Measurements from ENCODE around the gene KRTAP12-2. TPM values are rescaled to one million over a fixed set of nuclear protein-coding genes. Genes with fewer than 3 reads are reported as not detected.

The KRTAP12-2 gene
- polyA plus RNA-seq, 1 donor (not counting 4 experiments of a cell fraction or from before 2014, with no cell fraction given) = not detected

- H2AFZ ChIP-seq (ENCODE audit: control insufficient read depth, low read length) = no peak overlapping the region
- DNase-seq (ENCODE audit: low read depth, low spot score) (no peak), FAIRE-seq (no peak)
- H3K36me3 ChIP-seq (ENCODE audit: control insufficient read depth in 2 of 2, extremely low read depth in 1 of 2, insufficient read depth in 2 of 2, low read length in 2 of 2) = no peaks in the 10 kb centered on the region
- peaks cover 19% of the 10 kb centered on the region for H3K27me3 ChIP-seq (ENCODE audit: control insufficient read depth, extremely low read depth, insufficient read depth, low read length)
- H3K9ac ChIP-seq (ENCODE audit: control insufficient read depth, extremely low read depth, insufficient read depth, low read length) = no peak overlapping the region
- H3K4me3 ChIP-seq (ENCODE audit: control insufficient read depth in 2 of 3, extremely low read depth in 1 of 3, insufficient read depth in 2 of 3, low read depth in 1 of 3, low read length in 3 of 3) = no peak overlapping the region
- no peaks in the 10 kb centered on the region for H3K79me2 ChIP-seq (ENCODE audit: control insufficient read depth, insufficient read depth, low read length)
- H3K9me1 ChIP-seq (ENCODE audit: control insufficient read depth, extremely low read depth, insufficient read depth, low read length) = no peaks in the 10 kb centered on the region
- H4K20me1 ChIP-seq (ENCODE audit: control insufficient read depth, extremely low read depth, insufficient read depth, low read length) = no peaks in the 10 kb centered on the region
- H3K9me3 ChIP-seq (ENCODE audit: control insufficient read depth, low read depth, low read length) = peaks cover 7% of the 10 kb centered on the region
- no peak for TF ChIP-seq CTCF (optimal IDR thresholded peaks at IDR 0.05 in 1 of 3, IDR thresholded peaks at IDR 0.05 in 1 of 3, conservative IDR thresholded peaks at IDR 0.05 in 1 of 3; ENCODE audit: extremely low read depth in 1 of 3, insufficient read depth in 2 of 3, low read length in 3 of 3)
- no peak for TF ChIP-seq EZH2 (IDR thresholded peaks at IDR 0.05; ENCODE audit: low read length)
- H3K4me2 ChIP-seq (ENCODE audit: control insufficient read depth, extremely low read depth, insufficient read depth, low read depth, low read length) = peak overlapping the region; percentile 56
- dilution Hi-C loops (cut with MboI; ENCODE audit: extremely low pct_ligation_motif_present, low sequenced_read_pairs) = no loop called here
- H3K4me1 ChIP-seq (ENCODE audit: control insufficient read depth, extremely low read depth, insufficient read depth, low read length) = peaks cover 7% of the 10 kb centered on the region
- no peak overlapping the region for H3K27ac ChIP-seq (ENCODE audit: control insufficient read depth, insufficient read depth, low read length)
These were observed 50.2 kb downstream of the KRTAP12-2 start for GRCh38 chr21:44616591-44616926.

Small RNAs within 50 kb of the gene (small RNA-seq; reads per million reads assigned to genes)
- 0 reads per million in 3 experiments for gene KRTAP12-6P (ENCODE audit: insufficient read length in 3 of 3, low read depth in 3 of 3, low replicate concordance in 1 of 3)

Other genes with a start within 250 kb of the KRTAP12-2 start
- gene LRRC3, start 211.4 kb downstream of the KRTAP12-2 start, polyA plus RNA-seq = 1.4 to 1.9 TPM (median 1.6 TPM) in 3 replicates
- gene KRTAP10-1, start 126.7 kb downstream of the KRTAP12-2 start, polyA plus RNA-seq = not detected in 3 replicates
- not detected in 3 replicates for gene KRTAP10-2, start 115.4 kb downstream of the KRTAP12-2 start, polyA plus RNA-seq
- not detected in 3 replicates for gene KRTAP10-3, start 108.1 kb downstream of the KRTAP12-2 start, polyA plus RNA-seq
- 0.06 TPM in 1 of 3 replicates, not detected in the others for gene KRTAP10-4, start 93.2 kb downstream of the KRTAP12-2 start, polyA plus RNA-seq
- gene KRTAP10-5, start 86.3 kb downstream of the KRTAP12-2 start, polyA plus RNA-seq = not detected in 3 replicates
- not detected in 3 replicates for gene KRTAP10-6, start 74.4 kb downstream of the KRTAP12-2 start, polyA plus RNA-seq
- not detected in 3 replicates for gene KRTAP10-7, start 66.3 kb downstream of the KRTAP12-2 start, polyA plus RNA-seq
- gene KRTAP10-8, start 54.8 kb downstream of the KRTAP12-2 start, polyA plus RNA-seq = not detected in 3 replicates
- gene KRTAP10-9, start 39.8 kb downstream of the KRTAP12-2 start, polyA plus RNA-seq = not detected in 3 replicates
- gene KRTAP10-10, start 29.6 kb downstream of the KRTAP12-2 start, polyA plus RNA-seq = not detected in 3 replicates
- not detected in 3 replicates for gene KRTAP10-11, start 20.5 kb downstream of the KRTAP12-2 start, polyA plus RNA-seq
- gene KRTAP12-4, start 12.3 kb downstream of the KRTAP12-2 start, polyA plus RNA-seq = not detected in 3 replicates
- not detected in 3 replicates for gene KRTAP12-3, start 9.0 kb downstream of the KRTAP12-2 start, polyA plus RNA-seq
- gene KRTAP12-1, start 15.2 kb upstream of the KRTAP12-2 start, polyA plus RNA-seq = not detected in 3 replicates
- not detected in 3 replicates for gene KRTAP10-12, start 30.2 kb upstream of the KRTAP12-2 start, polyA plus RNA-seq
- 0.07 to 0.12 TPM in 2 of 3 replicates, not detected in the other for gene TSPEAR, start 44.6 kb upstream of the KRTAP12-2 start, polyA plus RNA-seq
- gene UBE2G2, start 134.9 kb upstream of the KRTAP12-2 start, polyA plus RNA-seq = 82.0 to 114 TPM (median 106 TPM) in 3 replicates
- gene SUMO3, start 151.1 kb upstream of the KRTAP12-2 start, polyA plus RNA-seq = 69.3 to 132 TPM (median 115 TPM) in 3 replicates
- gene PTTG1IP, start 206.8 kb upstream of the KRTAP12-2 start, polyA plus RNA-seq = 132 to 140 TPM (median 137 TPM) in 3 replicates